ENCODE data around the gene SLC35F5.
A peak's percentile ranks its signal among the peaks of the same experiment; 100 is the strongest.
"Not testable (repeated sequence)": the region's sequence is repeated elsewhere in the genome, so short reads cannot be mapped to it uniquely, and the experiment has no call there.

SLC35F5 gene

GRCh38 chr2:113756355-113757137, at the start of gene SLC35F5:
SLC35F5 (minus strand) TSS chr2:113756642; CDS start chr2:113756409, 233 bp downstream.
- Histone ChIP-seq H3K27ac (peak within 1 kb of the TSS; percentile 89 to 97 (median 95)), H3K4me3 (peak within 1 kb of the TSS; percentile 69 to 100 (median 93))

- H3K27ac ChIP-seq, result no peak overlapping the region
These were observed 42.9 kb upstream of the SLC35F5 start for GRCh38 chr2:113799375-113799774.

GRCh38 chr2:113797237-113797636, 40.8 kb upstream of the SLC35F5 start:
- Histone ChIP-seq H3K27ac (no peak overlapping the region), H3K4me3 (no peak overlapping the region)

More at GRCh38 chr2:113799375-113799774, 42.9 kb upstream of the SLC35F5 start:
- H3K4me3 ChIP-seq, result no peak overlapping the region

GRCh38 chr2:113796592-113797175, 40.2 kb upstream of the SLC35F5 start:
- Histone ChIP-seq H3K4me3 (no peak overlapping the region), H3K27ac (no peak overlapping the region)

- Histone ChIP-seq H3K4me3 (no peak overlapping the region), H3K27ac (no peak overlapping the region)
These were observed 39.0 kb upstream of the SLC35F5 start for GRCh38 chr2:113795405-113795920.

- Histone ChIP-seq H3K27ac (peak overlapping the region in 2 of 21 experiments; percentile 14 to 17), H3K4me3 (no peak overlapping the region)
These were observed 35.5 kb upstream of the SLC35F5 start for GRCh38 chr2:113791697-113792590.

GRCh38 chr2:113784823-113785744, 28.6 kb upstream of the SLC35F5 start:
- no peak overlapping the region for H3K4me3 ChIP-seq
- H3K27ac ChIP-seq, result no peak overlapping the region

- no peak overlapping the region for H3K4me3 ChIP-seq
- no peak overlapping the region for H3K27ac ChIP-seq
These were observed 24.0 kb upstream of the SLC35F5 start for GRCh38 chr2:113780472-113780871.

GRCh38 chr2:113777371-113777770, 20.9 kb upstream of the SLC35F5 start:
- no peak overlapping the region for H3K27ac ChIP-seq
- no peak overlapping the region for H3K4me3 ChIP-seq

- H3K27ac ChIP-seq, result no peak overlapping the region
These were observed 20.5 kb upstream of the SLC35F5 start for GRCh38 chr2:113776949-113777348.

GRCh38 chr2:113774616-113775015, 18.2 kb upstream of the SLC35F5 start:
- H3K4me3 ChIP-seq, H3K27ac ChIP-seq: not testable (repeated sequence)

More at GRCh38 chr2:113776949-113777348, 20.5 kb upstream of the SLC35F5 start:
- H3K4me3 ChIP-seq, result no peak overlapping the region

- Histone ChIP-seq H3K4me3 (no peak overlapping the region), H3K27ac (no peak overlapping the region)
These were observed 14.5 kb upstream of the SLC35F5 start for GRCh38 chr2:113770929-113771328.

- H3K27ac ChIP-seq, result no peak overlapping the region
These were observed 13.1 kb upstream of the SLC35F5 start for GRCh38 chr2:113769555-113769954.

GRCh38 chr2:113768770-113769169, 12.3 kb upstream of the SLC35F5 start:
- no peak overlapping the region for H3K27ac ChIP-seq
- no peak overlapping the region for H3K4me3 ChIP-seq

More at GRCh38 chr2:113769555-113769954, 13.1 kb upstream of the SLC35F5 start:
- no peak overlapping the region for H3K4me3 ChIP-seq

- Histone ChIP-seq H3K27ac (no peak overlapping the region), H3K4me3 (no peak overlapping the region)
These were observed 11.5 kb upstream of the SLC35F5 start for GRCh38 chr2:113767811-113768460.

- H3K4me3 ChIP-seq, result no peak overlapping the region
- no peak overlapping the region for H3K27ac ChIP-seq
These were observed 8.8 kb upstream of the SLC35F5 start for GRCh38 chr2:113765276-113765675.

- H3K27ac ChIP-seq, result peak overlapping the region in 4 of 21 experiments; percentile 56 to 70 (median 67)
- H3K4me3 ChIP-seq, result no peak overlapping the region
These were observed 6.1 kb upstream of the SLC35F5 start for GRCh38 chr2:113762377-113763118.

- H3K27ac ChIP-seq, result peak overlapping the region in 1 of 21 experiments; percentile 43
- H3K4me3 ChIP-seq, result no peak overlapping the region
These were observed 4.0 kb upstream of the SLC35F5 start for GRCh38 chr2:113760400-113760799.

Measured in skin epidermis (tissue), 12 donors.